ENCODE data around the gene KCNC4. TPM values are rescaled to one million over a fixed set of nuclear protein-coding genes. Genes with fewer than 3 reads are reported as not detected.

Gene KCNC4
- polyA plus RNA-seq, 1 donor from 2014 or later = 1.8 TPM

Other genes starting within 250 kb of the KCNC4 start
- 42.5 TPM for gene AHCYL1, start 225.5 kb upstream of the KCNC4 start, polyA plus RNA-seq
- 22.5 TPM for gene STRIP1, start 175.7 kb upstream of the KCNC4 start, polyA plus RNA-seq
- gene ALX3, start 139.6 kb upstream of the KCNC4 start, polyA plus RNA-seq = not detected
- gene UBL4B, start 97.9 kb upstream of the KCNC4 start, polyA plus RNA-seq = not detected
- gene SLC6A17, start 59.8 kb upstream of the KCNC4 start, polyA plus RNA-seq = not detected
- gene RBM15, start 129.1 kb downstream of the KCNC4 start, polyA plus RNA-seq = 16.9 TPM
- 3.6 TPM for gene SLC16A4, start 180.7 kb downstream of the KCNC4 start, polyA plus RNA-seq
- 366 TPM for gene LAMTOR5, start 197.4 kb downstream of the KCNC4 start, polyA plus RNA-seq
- gene PROK1, start 240.8 kb downstream of the KCNC4 start, polyA plus RNA-seq = not detected

Measured in IgD-negative memory B cell (primary cell).